Gastroesophageal sphincter (tissue), 4 donors: ENCODE measurements around the gene DDX52. TPM values are rescaled to one million over a fixed set of nuclear protein-coding genes. Genes with fewer than 3 reads are reported as not detected.

ENCODE experiments used
- ATAC-seq: fragments of 150-250 bp; one replicate; pipeline ENCODE4 v1.9.1; 2016; ENCODE audit warnings: mild to moderate bottlenecking, moderate library complexity
- H3K27ac ChIP-seq, 4 donors: fragments of 200-600 bp; sonication (generic) in 3 of 4; 1 replicate in 3 of 4; 2 replicates in 1 of 4; pipeline ENCODE4 v1.5.1; 2016 to 2019
- H3K27me3 ChIP-seq: fragments of 200-600 bp; sonication (generic); one replicate; pipeline ENCODE4 v1.5.1; 2019
- H3K36me3 ChIP-seq, 2 donors: fragments of 200-600 bp; sonication (generic); one replicate each; pipeline ENCODE4 v1.5.1; 2019; ENCODE audit warnings: control low read depth in 1 of 2
- H3K4me1 ChIP-seq, 3 donors: fragments of 200-600 bp; sonication (generic); 1 replicate in 2 of 3; 2 replicates in 1 of 3; pipeline ENCODE4 v1.5.1; 2016 to 2019; ENCODE audit warnings: control low read depth in 2 of 3
- H3K4me3 ChIP-seq, 2 donors: fragments of 200-600 bp; sonication (generic); one replicate each; pipeline ENCODE4 v1.5.1; 2019; ENCODE audit warnings: mild to moderate bottlenecking in 1 of 2, moderate library complexity in 1 of 2
- H3K9me3 ChIP-seq, 3 donors: fragments of 200-600 bp; sonication (generic); one replicate each; pipeline ENCODE4 v1.5.1; 2017 to 2019; ENCODE audit warnings: control low read depth in 2 of 3
- EP300 ChIP-seq: sonication (generic); formaldehyde crosslinking; IDR thresholded peaks from one replicate; pipeline ENCODE4 v1.6.1; 2017; ENCODE audit warnings: antibody characterized with exemption, mild to moderate bottlenecking
- POLR2A ChIP-seq, 2 donors: fragments of 450-650 bp; IDR thresholded peaks; one replicate each; pipeline ENCODE4 v1.6.1; 2017; ENCODE audit warnings: antibody characterized with exemption in 2 of 2, mild to moderate bottlenecking in 2 of 2, moderate library complexity in 1 of 2
- POLR2AphosphoS5 ChIP-seq: sonication (generic); formaldehyde crosslinking; IDR thresholded peaks from one replicate; pipeline ENCODE4 v1.6.1; 2017; ENCODE audit warnings: antibody characterized with exemption
- WGBS, 2 donors: methylation state at CpG; one replicate each; pipeline ENCODE4 v1.1.5; 2018; ENCODE audit warnings: low coverage in 1 of 2; 5-methylcytosine and 5-hydroxymethylcytosine counted together
- total RNA-seq, 4 donors: library from RNA; depleted of rRNA; stranded (reverse); fragments of >200 nt; gene quantifications; one replicate each; pipeline ENCODE4 v1.1.0, GENCODE V29; 2016
- TF ChIP-seq, protein P1 (sequence below), 4 experiments: fragments of 200-600 bp in 2 of 4; fragments of 450-650 bp in 2 of 4; sonication (generic) in 1 of 4; IDR thresholded peaks; one replicate each; pipeline ENCODE4 v1.5.1; 2017 to 2019; ENCODE audit warnings: antibody characterized with exemption in 4 of 4, mild to moderate bottlenecking in 2 of 4, moderate library complexity in 2 of 4

The DDX52 gene, protein sequence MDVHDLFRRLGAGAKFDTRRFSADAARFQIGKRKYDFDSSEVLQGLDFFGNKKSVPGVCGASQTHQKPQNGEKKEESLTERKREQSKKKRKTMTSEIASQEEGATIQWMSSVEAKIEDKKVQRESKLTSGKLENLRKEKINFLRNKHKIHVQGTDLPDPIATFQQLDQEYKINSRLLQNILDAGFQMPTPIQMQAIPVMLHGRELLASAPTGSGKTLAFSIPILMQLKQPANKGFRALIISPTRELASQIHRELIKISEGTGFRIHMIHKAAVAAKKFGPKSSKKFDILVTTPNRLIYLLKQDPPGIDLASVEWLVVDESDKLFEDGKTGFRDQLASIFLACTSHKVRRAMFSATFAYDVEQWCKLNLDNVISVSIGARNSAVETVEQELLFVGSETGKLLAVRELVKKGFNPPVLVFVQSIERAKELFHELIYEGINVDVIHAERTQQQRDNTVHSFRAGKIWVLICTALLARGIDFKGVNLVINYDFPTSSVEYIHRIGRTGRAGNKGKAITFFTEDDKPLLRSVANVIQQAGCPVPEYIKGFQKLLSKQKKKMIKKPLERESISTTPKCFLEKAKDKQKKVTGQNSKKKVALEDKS
- 10 to 100 TPM; 16.4 to 29.9 (median 18.3) TPM for total RNA-seq

DNA sequence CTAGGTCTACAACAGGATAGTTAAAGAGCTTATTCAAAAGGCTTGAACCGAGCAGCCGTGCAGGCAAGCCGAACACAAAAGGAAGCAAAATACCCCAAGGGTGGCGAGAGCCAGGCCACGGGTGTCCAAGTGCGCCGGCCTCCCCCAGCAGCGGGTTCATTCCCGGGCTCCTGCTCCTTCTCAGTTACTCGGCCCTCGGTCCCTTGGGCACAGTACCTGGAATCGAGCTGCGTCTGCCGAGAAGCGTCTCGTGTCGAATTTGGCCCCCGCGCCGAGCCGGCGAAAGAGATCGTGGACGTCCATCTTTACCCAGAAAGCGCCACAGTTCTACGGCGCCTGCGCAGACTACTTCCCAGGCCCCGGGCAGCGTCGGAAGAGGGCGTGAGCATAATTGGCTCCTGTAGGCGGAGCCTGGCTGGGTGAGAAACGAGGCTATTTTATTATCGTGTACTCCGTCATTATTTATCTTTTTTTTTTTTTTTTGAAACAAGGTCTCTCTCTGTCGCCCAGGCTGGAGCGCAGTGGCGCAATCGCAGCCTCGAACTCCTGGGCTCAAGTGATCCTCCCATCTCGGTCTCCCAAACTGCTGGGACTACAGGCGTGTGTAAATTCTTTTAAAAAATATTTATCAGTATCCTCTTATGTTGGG, at the start of gene DDX52:
Gene DDX52 (minus strand): TSS at position 329 of the 649 bp plus-strand sequence. CDS start 26 bp downstream, at position 303.
- peaks cover 0 to 27% of the 10 kb centered on the region in 2 donors for H3K36me3 ChIP-seq
- peak; percentile 99 for ATAC-seq
- H3K27me3 ChIP-seq: peaks cover 17% of the 10 kb centered on the region
- H3K9me3 ChIP-seq: no peaks in the 10 kb centered on the region
- peak within 1 kb of the TSS; percentile 62 to 77 for H3K4me3 ChIP-seq
- peak within 1 kb of the TSS; percentile 68 to 92 (median 91) for H3K27ac ChIP-seq
- TF ChIP-seq EP300 (no peak), POLR2AphosphoS5 (peak; percentile 65), POLR2A (IDR thresholded peaks at IDR 0.05) (peak in 1 of 2 donors; percentile 47)
- TF ChIP-seq, protein P1, sequence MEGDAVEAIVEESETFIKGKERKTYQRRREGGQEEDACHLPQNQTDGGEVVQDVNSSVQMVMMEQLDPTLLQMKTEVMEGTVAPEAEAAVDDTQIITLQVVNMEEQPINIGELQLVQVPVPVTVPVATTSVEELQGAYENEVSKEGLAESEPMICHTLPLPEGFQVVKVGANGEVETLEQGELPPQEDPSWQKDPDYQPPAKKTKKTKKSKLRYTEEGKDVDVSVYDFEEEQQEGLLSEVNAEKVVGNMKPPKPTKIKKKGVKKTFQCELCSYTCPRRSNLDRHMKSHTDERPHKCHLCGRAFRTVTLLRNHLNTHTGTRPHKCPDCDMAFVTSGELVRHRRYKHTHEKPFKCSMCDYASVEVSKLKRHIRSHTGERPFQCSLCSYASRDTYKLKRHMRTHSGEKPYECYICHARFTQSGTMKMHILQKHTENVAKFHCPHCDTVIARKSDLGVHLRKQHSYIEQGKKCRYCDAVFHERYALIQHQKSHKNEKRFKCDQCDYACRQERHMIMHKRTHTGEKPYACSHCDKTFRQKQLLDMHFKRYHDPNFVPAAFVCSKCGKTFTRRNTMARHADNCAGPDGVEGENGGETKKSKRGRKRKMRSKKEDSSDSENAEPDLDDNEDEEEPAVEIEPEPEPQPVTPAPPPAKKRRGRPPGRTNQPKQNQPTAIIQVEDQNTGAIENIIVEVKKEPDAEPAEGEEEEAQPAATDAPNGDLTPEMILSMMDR (IDR thresholded peaks at IDR 0.05): peak in 1 of 4 experiments; percentile 42
- H3K4me1 ChIP-seq: peaks cover 0 to 46% (median 6%) of the 10 kb centered on the region in 3 donors
- 0% methylated on average over 24 to 26 of the region's 43 CpGs for WGBS, 2 donors

DNA sequence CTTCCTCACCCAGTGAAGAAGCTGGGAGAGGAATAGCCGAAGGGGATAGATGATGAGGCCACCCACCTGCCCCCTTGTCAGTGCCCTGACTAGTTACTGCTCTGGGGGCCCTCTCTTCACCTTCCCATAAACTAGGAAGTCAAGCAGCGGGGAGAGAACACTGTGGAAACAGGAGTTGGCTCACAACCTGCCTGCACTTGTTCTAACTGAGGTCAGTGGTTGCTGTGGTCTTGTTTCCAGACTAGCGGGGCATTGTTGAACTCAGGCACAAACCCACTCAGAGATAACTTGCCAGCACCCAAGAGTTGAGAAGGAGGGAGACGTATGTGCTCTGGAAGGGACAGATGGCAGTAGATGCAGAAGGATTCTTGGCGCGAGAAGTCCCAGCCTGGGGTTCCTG, 48.6 kb upstream of the DDX52 start:
- no peaks in the 10 kb centered on the region for H3K4me1 ChIP-seq
- 60 to 76% methylated on average over 4 to 6 of the region's 6 CpGs for WGBS, 2 donors
- H3K4me3 ChIP-seq: no peak overlapping the region
- no peak for TF ChIP-seq POLR2A (IDR thresholded peaks at IDR 0.05)
- TF ChIP-seq, protein P1 (IDR thresholded peaks at IDR 0.05): no peak
- no peaks in the 10 kb centered on the region for H3K36me3 ChIP-seq
- H3K27me3 ChIP-seq: peaks cover 11% of the 10 kb centered on the region
- H3K9me3 ChIP-seq: peaks cover 0 to 11% (median 0%) of the 10 kb centered on the region in 3 donors
- no peak for ATAC-seq
- no peak overlapping the region for H3K27ac ChIP-seq

DNA sequence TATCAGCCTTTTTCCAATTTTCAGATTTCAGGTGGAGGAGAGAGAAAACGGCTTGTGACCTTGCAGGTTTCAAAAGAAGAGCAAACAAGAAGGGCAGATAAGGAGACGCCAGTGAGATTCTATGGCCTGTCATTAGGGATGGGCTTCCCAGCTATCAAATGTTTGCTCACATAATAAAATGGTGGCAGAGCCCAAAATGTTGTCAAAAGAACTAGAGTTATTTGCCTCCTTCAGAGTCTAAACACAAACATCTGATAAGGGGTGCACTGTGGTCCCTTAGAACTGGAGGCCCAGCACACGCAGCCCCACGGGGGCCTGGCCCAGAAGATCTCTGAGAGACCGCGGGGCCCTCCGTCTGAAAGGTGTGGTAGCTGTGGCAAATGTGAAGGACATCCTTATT, 46.1 kb upstream of the DDX52 start:
- H3K4me3 ChIP-seq: no peak overlapping the region
- no peaks in the 10 kb centered on the region for H3K36me3 ChIP-seq
- no peak overlapping the region for H3K27ac ChIP-seq
- H3K27me3 ChIP-seq: peaks cover 10% of the 10 kb centered on the region
- 76% methylated on average over 5 of the region's 7 CpGs; no CpG with 5 or more reads in 1 of the 2 donors for WGBS, 2 donors
- TF ChIP-seq POLR2A (IDR thresholded peaks at IDR 0.05) (no peak), POLR2AphosphoS5 (no peak), EP300 (no peak)
- TF ChIP-seq, protein P1 (IDR thresholded peaks at IDR 0.05): no peak
- H3K9me3 ChIP-seq: no peaks in the 10 kb centered on the region
- ATAC-seq: no peak
- H3K4me1 ChIP-seq: no peaks in the 10 kb centered on the region

DNA sequence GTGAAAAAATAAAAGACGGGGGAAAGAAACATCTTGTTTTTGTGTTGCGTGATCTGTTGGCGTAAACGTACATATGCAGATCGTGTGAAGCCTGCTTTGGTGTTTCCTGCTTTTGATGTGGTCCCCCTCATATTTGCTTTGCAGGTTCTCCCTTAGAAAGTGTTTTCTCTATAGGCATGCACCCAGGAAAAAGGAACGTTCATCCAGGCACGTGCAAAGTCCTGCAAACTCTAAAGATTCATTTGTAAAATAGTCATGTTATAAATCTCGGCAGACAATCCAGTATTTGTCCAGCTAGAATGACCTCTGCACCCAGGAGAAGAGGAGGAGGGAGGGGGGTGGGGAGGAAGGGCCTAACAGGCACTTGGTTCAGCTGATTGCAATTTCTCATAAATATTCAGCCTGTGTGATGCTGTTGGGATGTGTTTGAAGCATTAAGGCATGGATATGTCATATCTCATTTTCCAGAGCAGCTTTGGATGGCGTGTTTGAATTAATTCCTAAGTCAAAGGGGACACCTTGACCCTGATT, 40.3 kb upstream of the DDX52 start:
- H3K36me3 ChIP-seq: no peaks in the 10 kb centered on the region
- TF ChIP-seq EP300: no peak
- TF ChIP-seq, protein P1 (IDR thresholded peaks at IDR 0.05): no peak
- no peak for TF ChIP-seq POLR2AphosphoS5
- TF ChIP-seq POLR2A (IDR thresholded peaks at IDR 0.05): no peak
- peaks cover 0 to 3% (median 0%) of the 10 kb centered on the region in 3 donors for H3K9me3 ChIP-seq
- ATAC-seq: no peak
- H3K4me3 ChIP-seq: no peak overlapping the region
- no peak overlapping the region for H3K27ac ChIP-seq
- H3K4me1 ChIP-seq: no peaks in the 10 kb centered on the region
- H3K27me3 ChIP-seq: peaks cover 12% of the 10 kb centered on the region
- 57 to 72% methylated on average over 7 to 9 of the region's 9 CpGs for WGBS, 2 donors
